Prostate gland (tissue), 2 donors: ENCODE data around the gene LDAH. TPM values are rescaled to one million over a fixed set of nuclear protein-coding genes. Genes with fewer than 3 reads are reported as not detected.

Source experiments
- DNase-seq: peaks from one replicate; pipeline ENCODE4 v3.0.0-alpha.2; 2019; ENCODE audit warnings: low spot score
- H3K27ac ChIP-seq, 2 donors: fragments of 200-600 bp; sonication (generic); 2 replicates each; pipeline ENCODE4 v1.5.1; 2017 to 2019
- H3K27me3 ChIP-seq: fragments of 200-600 bp; sonication (generic); replicated peaks from 2 replicates; pipeline ENCODE4 v1.5.1; 2019; ENCODE audit not compliant: insufficient read depth
- H3K36me3 ChIP-seq, 2 donors: fragments of 200-600 bp; sonication (generic); 1 replicate in 1 of 2; 2 replicates in 1 of 2; pipeline versions ENCODE4 v1.5.1 to v1.8.1; 2017 to 2019
- H3K4me1 ChIP-seq: fragments of 200-600 bp; sonication (generic); replicated peaks from 2 replicates; pipeline ENCODE4 v1.5.1; 2019
- H3K4me3 ChIP-seq, 2 donors: fragments of 200-600 bp; sonication (generic); 2 replicates each; pipeline ENCODE4 v1.5.1; 2017 to 2019
- H3K9me3 ChIP-seq: fragments of 200-600 bp; sonication (generic); 2 replicates; pipeline ENCODE4 v1.5.1; 2017
- POLR2A ChIP-seq: fragments of 450-650 bp; IDR thresholded peaks from one replicate; pipeline ENCODE4 v1.6.1; 2016; ENCODE audit warnings: antibody characterized with exemption, mild to moderate bottlenecking
- POLR2AphosphoS5 ChIP-seq: sonication (generic); formaldehyde crosslinking; IDR thresholded peaks from one replicate; pipeline ENCODE4 v1.6.1; 2017; ENCODE audit warnings: antibody characterized with exemption
- WGBS: methylation state at CpG from one replicate; pipeline ENCODE4 v1.1.5; 2018; 5-methylcytosine and 5-hydroxymethylcytosine counted together
- intact Hi-C: fragments of 100-400 bp; cut with DNase I; formaldehyde crosslinking; loops from one replicate; pipeline ENCODE4 v1.14.2; 2022
- total RNA-seq, 2 donors: library from RNA; depleted of rRNA; stranded (reverse); fragments of >200 nt; gene quantifications; one replicate each; pipeline ENCODE4 v1.1.0, GENCODE V29; 2016
- TF ChIP-seq, protein P1 (sequence below), 4 experiments: fragments of 200-600 bp in 2 of 4; fragments of 450-650 bp in 2 of 4; sonication (generic) in 2 of 4; IDR thresholded peaks; 1 replicate in 3 of 4; 2 replicates in 1 of 4; pipeline ENCODE4 v1.5.1; 2016 to 2019; ENCODE audit warnings: antibody characterized with exemption in 4 of 4, mild to moderate bottlenecking in 2 of 4, moderate library complexity in 2 of 4

Gene LDAH
- total RNA-seq, 2 donors from 2014 or later: 6.6 to 17.3 TPM

DNA sequence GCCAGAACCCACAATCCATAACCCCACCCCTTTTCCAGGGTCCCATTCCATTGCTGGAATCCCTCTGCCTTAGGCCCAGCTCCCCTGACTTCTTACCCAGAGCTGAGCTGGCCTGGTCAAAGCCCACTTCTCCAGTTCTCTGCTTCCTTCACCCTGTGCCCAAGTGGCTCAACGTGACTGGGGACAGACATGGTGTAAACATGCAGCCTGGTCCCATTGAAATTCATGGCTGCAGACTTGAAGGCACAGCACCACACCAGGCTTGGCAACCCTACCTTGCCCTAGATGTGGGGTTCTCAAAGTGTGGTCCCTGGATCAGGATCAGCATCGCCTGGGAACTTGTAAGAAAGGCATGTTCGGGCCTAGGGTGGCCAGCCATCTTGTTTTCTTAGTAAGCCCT, 175.7 kb downstream of the LDAH start:
- 95% methylated on average over 3 of the region's 3 CpGs for WGBS
- intact Hi-C loops: loop anchor here (10.0 kb wide), 1 partner anchor 422 kb away; the partner anchor contains the start of gene SDC1
- no peak overlapping the region for H3K27ac ChIP-seq
- no peaks in the 10 kb centered on the region for H3K36me3 ChIP-seq
- no peak overlapping the region for H3K4me3 ChIP-seq
- DNase-seq: no peak
- TF ChIP-seq POLR2A (no peak), POLR2AphosphoS5 (no peak)
- TF ChIP-seq, protein P1, sequence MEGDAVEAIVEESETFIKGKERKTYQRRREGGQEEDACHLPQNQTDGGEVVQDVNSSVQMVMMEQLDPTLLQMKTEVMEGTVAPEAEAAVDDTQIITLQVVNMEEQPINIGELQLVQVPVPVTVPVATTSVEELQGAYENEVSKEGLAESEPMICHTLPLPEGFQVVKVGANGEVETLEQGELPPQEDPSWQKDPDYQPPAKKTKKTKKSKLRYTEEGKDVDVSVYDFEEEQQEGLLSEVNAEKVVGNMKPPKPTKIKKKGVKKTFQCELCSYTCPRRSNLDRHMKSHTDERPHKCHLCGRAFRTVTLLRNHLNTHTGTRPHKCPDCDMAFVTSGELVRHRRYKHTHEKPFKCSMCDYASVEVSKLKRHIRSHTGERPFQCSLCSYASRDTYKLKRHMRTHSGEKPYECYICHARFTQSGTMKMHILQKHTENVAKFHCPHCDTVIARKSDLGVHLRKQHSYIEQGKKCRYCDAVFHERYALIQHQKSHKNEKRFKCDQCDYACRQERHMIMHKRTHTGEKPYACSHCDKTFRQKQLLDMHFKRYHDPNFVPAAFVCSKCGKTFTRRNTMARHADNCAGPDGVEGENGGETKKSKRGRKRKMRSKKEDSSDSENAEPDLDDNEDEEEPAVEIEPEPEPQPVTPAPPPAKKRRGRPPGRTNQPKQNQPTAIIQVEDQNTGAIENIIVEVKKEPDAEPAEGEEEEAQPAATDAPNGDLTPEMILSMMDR (IDR thresholded peaks at IDR 0.05): no peak
- H3K27me3 ChIP-seq: no peaks in the 10 kb centered on the region
- H3K9me3 ChIP-seq: no peaks in the 10 kb centered on the region
- peaks cover 9% of the 10 kb centered on the region for H3K4me1 ChIP-seq

DNA sequence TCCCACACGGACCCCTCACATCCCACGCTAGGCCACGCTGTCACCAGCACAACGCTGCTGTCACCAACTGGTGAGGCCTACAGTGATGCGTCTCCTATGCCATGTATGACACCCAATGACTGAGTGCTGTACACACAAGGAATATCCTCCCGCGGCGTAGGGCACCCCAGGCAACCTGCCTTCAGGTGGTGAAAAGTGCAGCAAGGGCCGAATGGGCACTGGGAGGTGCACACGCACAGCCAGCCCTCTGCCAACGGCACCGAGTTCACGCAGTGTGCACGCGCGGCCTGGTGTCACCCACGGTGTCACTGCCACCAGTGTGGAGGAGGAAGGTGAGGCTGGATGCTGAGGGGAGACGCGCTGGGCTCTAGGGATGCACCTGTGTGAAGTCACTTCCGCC, 176.5 kb downstream of the LDAH start:
- intact Hi-C loops: loop anchor here (10.0 kb wide), 1 partner anchor 422 kb away; the partner anchor contains the start of gene SDC1
- Histone ChIP-seq H3K4me3 (no peak overlapping the region), H3K27ac (no peak overlapping the region), H3K36me3 (no peaks in the 10 kb centered on the region), H3K27me3 (no peaks in the 10 kb centered on the region), H3K9me3 (no peaks in the 10 kb centered on the region), H3K4me1 (peaks cover 12% of the 10 kb centered on the region)
- WGBS: 92% methylated on average over 20 of the region's 20 CpGs
- DNase-seq: no peak
- TF ChIP-seq, protein P1 (IDR thresholded peaks at IDR 0.05): no peak
- TF ChIP-seq POLR2A: no peak
- no peak for TF ChIP-seq POLR2AphosphoS5

DNA sequence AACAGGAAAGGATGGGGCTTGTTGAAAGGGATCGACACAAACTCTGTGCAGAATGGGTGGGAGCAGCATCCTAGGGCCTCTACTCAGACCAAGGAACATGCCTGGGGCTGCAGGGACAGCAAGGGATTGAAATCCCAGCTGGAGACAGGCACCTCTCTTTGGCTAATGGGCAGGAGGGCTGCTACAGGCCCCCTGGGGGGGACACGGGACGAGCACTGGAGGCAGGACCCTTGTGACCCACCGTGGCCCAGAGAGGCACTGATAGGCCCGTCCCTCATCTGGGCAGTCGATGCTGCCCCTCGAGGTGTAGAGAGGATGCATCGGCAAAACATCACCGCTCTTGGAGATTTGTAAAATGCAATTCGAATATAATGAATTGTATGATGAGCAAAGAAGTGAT, 177.1 kb downstream of the LDAH start:
- TF ChIP-seq, protein P1 (IDR thresholded peaks at IDR 0.05): no peak
- TF ChIP-seq POLR2A (no peak), POLR2AphosphoS5 (no peak)
- Histone ChIP-seq H3K36me3 (no peaks in the 10 kb centered on the region), H3K4me3 (no peak overlapping the region), H3K27me3 (no peaks in the 10 kb centered on the region), H3K27ac (no peak overlapping the region), H3K4me1 (peaks cover 12% of the 10 kb centered on the region), H3K9me3 (no peaks in the 10 kb centered on the region)
- intact Hi-C loops: loop anchor here (10.0 kb wide), 1 partner anchor 421 kb away; the partner anchor contains the start of gene SDC1
- no peak for DNase-seq
- whole genome bisulfite sequencing: 87% methylated on average over 10 of the region's 10 CpGs

DNA sequence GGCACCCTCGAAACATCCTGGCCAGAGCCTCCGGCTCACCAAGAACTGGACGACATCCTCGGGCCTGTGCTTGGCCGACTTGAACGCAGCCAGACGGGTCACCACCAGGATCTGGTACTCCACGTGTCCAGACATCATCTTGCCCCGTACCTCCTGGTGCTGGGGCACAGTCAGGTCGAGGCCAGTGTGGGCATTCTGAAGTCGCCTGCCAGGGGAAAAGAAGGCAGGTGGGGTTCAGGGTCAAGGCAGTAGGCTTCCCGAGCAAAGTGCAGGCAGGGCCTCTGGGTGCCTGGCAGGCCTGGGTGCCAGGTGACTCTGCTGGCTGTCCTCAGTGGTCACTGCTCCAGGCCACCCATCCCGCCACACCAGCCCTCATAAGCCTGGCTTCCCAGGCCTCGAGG, 177.6 kb downstream of the LDAH start:
- TF ChIP-seq POLR2AphosphoS5 (no peak), POLR2A (no peak)
- TF ChIP-seq, protein P1 (IDR thresholded peaks at IDR 0.05): no peak
- intact Hi-C loops: loop anchor here (10.0 kb wide), 1 partner anchor 420 kb away; the partner anchor contains the start of gene SDC1
- no peaks in the 10 kb centered on the region for H3K9me3 ChIP-seq
- no peak overlapping the region for H3K4me3 ChIP-seq
- WGBS: 92% methylated on average over 9 of the region's 14 CpGs
- no peak for DNase-seq
- no peaks in the 10 kb centered on the region for H3K27me3 ChIP-seq
- peaks cover 12% of the 10 kb centered on the region for H3K4me1 ChIP-seq
- H3K27ac ChIP-seq: no peak overlapping the region
- no peaks in the 10 kb centered on the region for H3K36me3 ChIP-seq

DNA sequence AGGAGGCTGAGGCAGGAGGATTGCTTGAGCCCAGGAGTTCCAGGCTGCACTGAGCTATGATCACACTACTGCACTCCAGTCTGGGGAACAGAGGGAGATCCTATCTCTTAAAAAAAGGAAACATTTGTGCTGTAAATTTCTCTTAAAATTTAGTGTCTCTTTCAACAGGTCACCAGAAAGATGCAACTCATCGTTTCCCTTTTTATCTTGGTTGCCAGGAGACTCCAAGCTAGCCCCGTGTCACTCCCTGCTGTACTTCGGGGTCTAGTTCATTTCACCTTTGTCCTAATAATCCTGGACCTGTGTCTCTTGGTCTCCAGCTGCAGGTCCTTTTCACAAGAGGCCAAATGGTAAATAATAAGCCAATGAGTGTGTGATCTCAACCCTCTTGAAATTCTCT, 179.1 kb downstream of the LDAH start:
- WGBS: 64% methylated on average over 3 of the region's 3 CpGs
- H3K27ac ChIP-seq: no peak overlapping the region
- intact Hi-C loops: loop anchor here (10.0 kb wide), 1 partner anchor 419 kb away; the partner anchor contains the start of gene SDC1
- no peaks in the 10 kb centered on the region for H3K36me3 ChIP-seq
- H3K9me3 ChIP-seq: no peaks in the 10 kb centered on the region
- no peak for DNase-seq
- no peak overlapping the region for H3K4me3 ChIP-seq
- H3K4me1 ChIP-seq: peaks cover 7% of the 10 kb centered on the region
- TF ChIP-seq POLR2AphosphoS5 (no peak), POLR2A (no peak)
- TF ChIP-seq, protein P1 (IDR thresholded peaks at IDR 0.05): no peak
- H3K27me3 ChIP-seq: no peaks in the 10 kb centered on the region
